Liver (tissue), 9 donors: ENCODE data around the gene TCTN2. TPM values are rescaled to one million over a fixed set of nuclear protein-coding genes. Genes with fewer than 3 reads are reported as not detected.

Source experiments
- DNase-seq: peaks from one replicate; pipeline ENCODE4 v3.0.0-alpha.2; 2017; ENCODE audit warnings: low spot score
- H3K27ac ChIP-seq, 2 donors: one replicate each; pipeline ENCODE4 v1.7.0; 2013; ENCODE audit warnings: inconsistent platforms in 2 of 2, low read length in 2 of 2, control low read depth in 1 of 2, low read depth in 1 of 2, mild to moderate bottlenecking in 1 of 2
- H3K27me3 ChIP-seq, 4 donors: one replicate each; pipeline versions ENCODE4 v1.6.1 to v1.7.0; 2013; ENCODE audit warnings: low read length in 3 of 4, inconsistent platforms in 1 of 4, mild to moderate bottlenecking in 1 of 4, moderate library complexity in 1 of 4; ENCODE audit not compliant: control insufficient read depth in 4 of 4, insufficient read depth in 4 of 4
- H3K36me3 ChIP-seq, 4 donors: one replicate each; pipeline versions ENCODE4 v1.6.1 to v1.7.0; 2013; ENCODE audit warnings: low read length in 3 of 4, mild to moderate bottlenecking in 3 of 4, low read depth in 1 of 4, moderate library complexity in 1 of 4; ENCODE audit not compliant: control insufficient read depth in 4 of 4, insufficient read depth in 3 of 4
- H3K4me1 ChIP-seq, 4 donors: one replicate each; pipeline versions ENCODE4 v1.6.1 to v1.7.0; 2013; ENCODE audit warnings: low read length in 3 of 4, mild to moderate bottlenecking in 3 of 4, moderate library complexity in 1 of 4; ENCODE audit not compliant: control insufficient read depth in 4 of 4, insufficient read depth in 4 of 4
- H3K4me3 ChIP-seq, 3 donors: one replicate each; pipeline versions ENCODE4 v1.6.1 to v1.7.0; 2013; ENCODE audit warnings: low read length in 3 of 3, control low read depth in 1 of 3, low read depth in 1 of 3, mild to moderate bottlenecking in 1 of 3
- H3K9ac ChIP-seq, 2 donors: one replicate each; pipeline ENCODE4 v1.7.0; 2013; ENCODE audit warnings: low read length in 2 of 2, mild to moderate bottlenecking in 2 of 2, moderate library complexity in 2 of 2, control low read depth in 1 of 2, low read depth in 1 of 2
- H3K9me3 ChIP-seq, 4 donors: one replicate each; pipeline versions ENCODE4 v1.6.1 to v1.7.0; 2013; ENCODE audit warnings: low read length in 3 of 4; ENCODE audit not compliant: control insufficient read depth in 4 of 4
- EGR1 ChIP-seq, 2 donors: IDR thresholded peaks; 2 replicates each; pipeline ENCODE4 v1.6.1; 2016 to 2018; ENCODE audit warnings: antibody characterized with exemption in 2 of 2, low read depth in 2 of 2
- FOXA1 ChIP-seq: IDR thresholded peaks from 2 replicates; pipeline ENCODE4 v1.6.1; 2016; ENCODE audit warnings: antibody characterized with exemption
- FOXA2 ChIP-seq: IDR thresholded peaks from 2 replicates; pipeline ENCODE4 v1.6.1; 2016; ENCODE audit warnings: antibody characterized with exemption
- GABPA ChIP-seq, 2 donors: IDR thresholded peaks in 1 of 2; conservative IDR thresholded peaks in 1 of 2; 2 replicates each; pipeline ENCODE4 v1.6.1; 2016; ENCODE audit warnings: antibody characterized with exemption in 2 of 2, mild to moderate bottlenecking in 1 of 2, moderate library complexity in 1 of 2
- HNF4A ChIP-seq, 2 donors: conservative IDR thresholded peaks; 2 replicates each; pipeline ENCODE4 v1.6.1; 2016; ENCODE audit warnings: antibody characterized with exemption in 2 of 2, mild to moderate bottlenecking in 2 of 2
- HNF4G ChIP-seq: IDR thresholded peaks from 2 replicates; pipeline ENCODE4 v1.6.1; 2016; ENCODE audit warnings: antibody characterized with exemption
- JUND ChIP-seq, 2 donors: IDR thresholded peaks; 2 replicates each; pipeline ENCODE4 v1.6.1; 2016; ENCODE audit warnings: antibody characterized with exemption in 2 of 2
- NR2F2 ChIP-seq: IDR thresholded peaks from 2 replicates; pipeline ENCODE4 v1.6.1; 2016; ENCODE audit warnings: antibody characterized with exemption
- RAD21 ChIP-seq, 2 donors: IDR thresholded peaks; 2 replicates each; pipeline ENCODE4 v1.6.1; 2016; ENCODE audit warnings: antibody characterized with exemption in 2 of 2, mild to moderate bottlenecking in 2 of 2
- RXRA ChIP-seq, 2 donors: IDR thresholded peaks; 2 replicates each; pipeline ENCODE4 v1.6.1; 2017 to 2018; ENCODE audit warnings: antibody characterized with exemption in 2 of 2, mild to moderate bottlenecking in 1 of 2
- SP1 ChIP-seq: IDR thresholded peaks from 2 replicates; pipeline ENCODE4 v1.6.1; 2018; ENCODE audit warnings: antibody characterized with exemption, mild to moderate bottlenecking
- TAF1 ChIP-seq: conservative IDR thresholded peaks from 2 replicates; pipeline ENCODE4 v1.6.1; 2016; ENCODE audit warnings: antibody characterized with exemption, mild to moderate bottlenecking
- YY1 ChIP-seq: IDR thresholded peaks from 2 replicates; pipeline ENCODE4 v1.6.1; 2016; ENCODE audit warnings: antibody characterized with exemption, mild to moderate bottlenecking
- WGBS: extraction: QIAGEN DNeasy Blood & Tissue Kit; methylation state at CpG from one replicate; pipeline ENCODE4 v1.1.7; 2013; 5-methylcytosine and 5-hydroxymethylcytosine counted together
- polyA plus RNA-seq, 2 donors: library from polyadenylated mRNA; stranded (reverse) in 1 of 2; unstranded in 1 of 2; fragments of 200-250 nt in 1 of 2; fragments of >200 nt in 1 of 2; fragmentation: Nextera tagmentation in 1 of 2; extraction: Ambion mirVana in 1 of 2; gene quantifications; one replicate each; pipeline versions ENCODE4 v1.2.1 to v1.2.3, GENCODE V29; 2013 to 2015
- total RNA-seq, 2 donors: library from RNA; depleted of rRNA; stranded (reverse); fragments of >200 nt; gene quantifications; one replicate each; pipeline ENCODE4 v1.2.3, GENCODE V29; 2014
- TF ChIP-seq, protein P1 (sequence below): IDR thresholded peaks from 2 replicates; pipeline ENCODE4 v1.6.1; 2016; ENCODE audit warnings: antibody characterized with exemption
- TF ChIP-seq, protein P2 (sequence below): IDR thresholded peaks from 2 replicates; pipeline ENCODE4 v1.6.1; 2016; ENCODE audit warnings: antibody characterized with exemption
- TF ChIP-seq, protein P3 (sequence below): fragments of 150-350 bp; IDR thresholded peaks from 2 replicates; pipeline ENCODE4 v1.5.1; 2017; ENCODE audit warnings: improper control_type of control experiment, low read depth, low read length; ENCODE audit not compliant: missing input control
- TF ChIP-seq, protein P4 (sequence below): IDR thresholded peaks from 2 replicates; pipeline ENCODE4 v1.6.1; 2016; ENCODE audit warnings: antibody characterized with exemption, mild to moderate bottlenecking
- TF ChIP-seq, protein P5 (sequence below): IDR thresholded peaks from 2 replicates; pipeline ENCODE4 v1.6.1; 2016; ENCODE audit warnings: antibody characterized with exemption
- donor health status: healthy.
- donor health status: healthy.
- donor health status: healthy.
- donor health status: healthy.
- donor health status: healthy.

Gene TCTN2
- total and polyA plus RNA-seq, 4 donors, result 0.38 to 1.9 (median 1.2) TPM

DNA sequence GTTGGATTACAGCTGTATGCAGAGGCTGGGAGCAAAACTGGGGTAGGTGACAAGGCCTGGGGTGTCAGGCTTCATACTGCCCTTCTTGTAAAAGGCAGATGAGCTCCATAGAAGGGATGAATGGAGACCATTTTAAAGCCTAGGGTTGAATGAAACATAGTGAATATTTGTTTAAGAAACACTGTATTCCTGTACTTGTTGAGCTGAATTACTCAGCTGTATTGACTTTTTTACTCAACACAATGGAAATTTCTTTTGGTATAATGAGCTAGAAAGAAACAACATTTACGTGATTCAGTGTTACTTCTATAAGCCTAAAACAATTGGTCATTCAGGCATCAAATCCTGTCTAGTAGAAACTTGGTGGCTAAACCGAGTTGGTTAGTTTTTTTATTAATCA is 55.3 kb downstream of the TCTN2 start:
- H3K27me3 ChIP-seq, result no peaks in the 10 kb centered on the region
- TF ChIP-seq FOXA1, result no peak
- no peak for TF ChIP-seq RAD21 (IDR thresholded peaks at IDR 0.05)
- TF ChIP-seq SP1, result no peak
- TF ChIP-seq YY1, result no peak
- TF ChIP-seq, protein P1, sequence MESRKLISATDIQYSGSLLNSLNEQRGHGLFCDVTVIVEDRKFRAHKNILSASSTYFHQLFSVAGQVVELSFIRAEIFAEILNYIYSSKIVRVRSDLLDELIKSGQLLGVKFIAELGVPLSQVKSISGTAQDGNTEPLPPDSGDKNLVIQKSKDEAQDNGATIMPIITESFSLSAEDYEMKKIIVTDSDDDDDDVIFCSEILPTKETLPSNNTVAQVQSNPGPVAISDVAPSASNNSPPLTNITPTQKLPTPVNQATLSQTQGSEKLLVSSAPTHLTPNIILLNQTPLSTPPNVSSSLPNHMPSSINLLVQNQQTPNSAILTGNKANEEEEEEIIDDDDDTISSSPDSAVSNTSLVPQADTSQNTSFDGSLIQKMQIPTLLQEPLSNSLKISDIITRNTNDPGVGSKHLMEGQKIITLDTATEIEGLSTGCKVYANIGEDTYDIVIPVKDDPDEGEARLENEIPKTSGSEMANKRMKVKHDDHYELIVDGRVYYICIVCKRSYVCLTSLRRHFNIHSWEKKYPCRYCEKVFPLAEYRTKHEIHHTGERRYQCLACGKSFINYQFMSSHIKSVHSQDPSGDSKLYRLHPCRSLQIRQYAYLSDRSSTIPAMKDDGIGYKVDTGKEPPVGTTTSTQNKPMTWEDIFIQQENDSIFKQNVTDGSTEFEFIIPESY, result no peak
- no peak for TF ChIP-seq GABPA (IDR thresholded peaks at IDR 0.05 in 1 of 2, conservative IDR thresholded peaks at IDR 0.05 in 1 of 2)
- TF ChIP-seq NR2F2, result no peak
- TF ChIP-seq HNF4A (conservative IDR thresholded peaks at IDR 0.05), result no peak
- TF ChIP-seq, protein P2, sequence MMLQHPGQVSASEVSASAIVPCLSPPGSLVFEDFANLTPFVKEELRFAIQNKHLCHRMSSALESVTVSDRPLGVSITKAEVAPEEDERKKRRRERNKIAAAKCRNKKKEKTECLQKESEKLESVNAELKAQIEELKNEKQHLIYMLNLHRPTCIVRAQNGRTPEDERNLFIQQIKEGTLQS, result no peak
- TF ChIP-seq HNF4G, result no peak
- TF ChIP-seq, protein P3, sequence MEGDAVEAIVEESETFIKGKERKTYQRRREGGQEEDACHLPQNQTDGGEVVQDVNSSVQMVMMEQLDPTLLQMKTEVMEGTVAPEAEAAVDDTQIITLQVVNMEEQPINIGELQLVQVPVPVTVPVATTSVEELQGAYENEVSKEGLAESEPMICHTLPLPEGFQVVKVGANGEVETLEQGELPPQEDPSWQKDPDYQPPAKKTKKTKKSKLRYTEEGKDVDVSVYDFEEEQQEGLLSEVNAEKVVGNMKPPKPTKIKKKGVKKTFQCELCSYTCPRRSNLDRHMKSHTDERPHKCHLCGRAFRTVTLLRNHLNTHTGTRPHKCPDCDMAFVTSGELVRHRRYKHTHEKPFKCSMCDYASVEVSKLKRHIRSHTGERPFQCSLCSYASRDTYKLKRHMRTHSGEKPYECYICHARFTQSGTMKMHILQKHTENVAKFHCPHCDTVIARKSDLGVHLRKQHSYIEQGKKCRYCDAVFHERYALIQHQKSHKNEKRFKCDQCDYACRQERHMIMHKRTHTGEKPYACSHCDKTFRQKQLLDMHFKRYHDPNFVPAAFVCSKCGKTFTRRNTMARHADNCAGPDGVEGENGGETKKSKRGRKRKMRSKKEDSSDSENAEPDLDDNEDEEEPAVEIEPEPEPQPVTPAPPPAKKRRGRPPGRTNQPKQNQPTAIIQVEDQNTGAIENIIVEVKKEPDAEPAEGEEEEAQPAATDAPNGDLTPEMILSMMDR, result no peak
- TF ChIP-seq FOXA2, result no peak
- TF ChIP-seq, protein P4, sequence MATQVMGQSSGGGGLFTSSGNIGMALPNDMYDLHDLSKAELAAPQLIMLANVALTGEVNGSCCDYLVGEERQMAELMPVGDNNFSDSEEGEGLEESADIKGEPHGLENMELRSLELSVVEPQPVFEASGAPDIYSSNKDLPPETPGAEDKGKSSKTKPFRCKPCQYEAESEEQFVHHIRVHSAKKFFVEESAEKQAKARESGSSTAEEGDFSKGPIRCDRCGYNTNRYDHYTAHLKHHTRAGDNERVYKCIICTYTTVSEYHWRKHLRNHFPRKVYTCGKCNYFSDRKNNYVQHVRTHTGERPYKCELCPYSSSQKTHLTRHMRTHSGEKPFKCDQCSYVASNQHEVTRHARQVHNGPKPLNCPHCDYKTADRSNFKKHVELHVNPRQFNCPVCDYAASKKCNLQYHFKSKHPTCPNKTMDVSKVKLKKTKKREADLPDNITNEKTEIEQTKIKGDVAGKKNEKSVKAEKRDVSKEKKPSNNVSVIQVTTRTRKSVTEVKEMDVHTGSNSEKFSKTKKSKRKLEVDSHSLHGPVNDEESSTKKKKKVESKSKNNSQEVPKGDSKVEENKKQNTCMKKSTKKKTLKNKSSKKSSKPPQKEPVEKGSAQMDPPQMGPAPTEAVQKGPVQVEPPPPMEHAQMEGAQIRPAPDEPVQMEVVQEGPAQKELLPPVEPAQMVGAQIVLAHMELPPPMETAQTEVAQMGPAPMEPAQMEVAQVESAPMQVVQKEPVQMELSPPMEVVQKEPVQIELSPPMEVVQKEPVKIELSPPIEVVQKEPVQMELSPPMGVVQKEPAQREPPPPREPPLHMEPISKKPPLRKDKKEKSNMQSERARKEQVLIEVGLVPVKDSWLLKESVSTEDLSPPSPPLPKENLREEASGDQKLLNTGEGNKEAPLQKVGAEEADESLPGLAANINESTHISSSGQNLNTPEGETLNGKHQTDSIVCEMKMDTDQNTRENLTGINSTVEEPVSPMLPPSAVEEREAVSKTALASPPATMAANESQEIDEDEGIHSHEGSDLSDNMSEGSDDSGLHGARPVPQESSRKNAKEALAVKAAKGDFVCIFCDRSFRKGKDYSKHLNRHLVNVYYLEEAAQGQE, result no peak
- TF ChIP-seq RXRA (IDR thresholded peaks at IDR 0.05), result no peak
- no peak for TF ChIP-seq JUND (IDR thresholded peaks at IDR 0.05)
- TF ChIP-seq, protein P5, sequence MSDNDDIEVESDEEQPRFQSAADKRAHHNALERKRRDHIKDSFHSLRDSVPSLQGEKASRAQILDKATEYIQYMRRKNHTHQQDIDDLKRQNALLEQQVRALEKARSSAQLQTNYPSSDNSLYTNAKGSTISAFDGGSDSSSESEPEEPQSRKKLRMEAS, result no peak
- TF ChIP-seq EGR1 (IDR thresholded peaks at IDR 0.05; ENCODE audit: low read depth in 2 of 2), result no peak
- no peak for TF ChIP-seq TAF1

More for the DNA sequence above, 55.3 kb downstream of the TCTN2 start:
- Histone ChIP-seq H3K9me3 (no peaks in the 10 kb centered on the region), H3K4me1 (no peaks in the 10 kb centered on the region), H3K36me3 (peaks cover 6 to 36% (median 22%) of the 10 kb centered on the region in 4 donors), H3K9ac (no peak overlapping the region), H3K4me3 (no peak overlapping the region), H3K27ac (no peak overlapping the region)
- DNase-seq, result no peak
- WGBS, result 90% methylated on average over 2 of the region's 2 CpGs
